ENCODE data around the gene GNMT.
A peak's percentile ranks its signal among the peaks of the same experiment; 100 is the strongest.

The GNMT gene

GRCh38 chr6:42978839-42979522 lies 18.4 kb downstream of the GNMT start, which contains the start of gene PEX6:
TSS of gene PEX6 (minus strand) at chr6:42979181. CDS start at chr6:42979150, 31 bp downstream.
- H3K4me3 ChIP-seq (ENCODE audit: low read depth, low read length): peak within 1 kb of the TSS; percentile 80
- peak within 1 kb of the TSS; percentile 51; the same call in 1 of the 2 replicates for H3K9ac ChIP-seq (ENCODE audit: low read depth, low read length)
- H3K36me3 ChIP-seq (ENCODE audit: control insufficient read depth, insufficient read depth, low read length): peaks cover 2% of the 10 kb centered on the region
- no peaks in the 10 kb centered on the region for H3K27me3 ChIP-seq (ENCODE audit: control insufficient read depth, insufficient read depth, low read length)
- H3K9me3 ChIP-seq (ENCODE audit: control insufficient read depth, insufficient read depth, low read length): no peaks in the 10 kb centered on the region
- H3K27ac ChIP-seq (ENCODE audit: low read depth, low read length): peak within 1 kb of the TSS; percentile 63
- peaks cover 7% of the 10 kb centered on the region for H3K4me1 ChIP-seq (ENCODE audit: control insufficient read depth, insufficient read depth, low read length)

- no peaks in the 10 kb centered on the region for H3K9me3 ChIP-seq (ENCODE audit: control insufficient read depth, insufficient read depth, low read length)
- H3K27ac ChIP-seq (ENCODE audit: low read depth, low read length): peak overlapping the region; percentile 63
Observed at GRCh38 chr6:42979523-42980177, 19.1 kb downstream of the GNMT start.

GRCh38 chr6:42981836-42982235 lies 21.3 kb downstream of the GNMT start:
- no peak overlapping the region for H3K4me3 ChIP-seq (ENCODE audit: low read depth, low read length)
- H3K27ac ChIP-seq (ENCODE audit: low read depth, low read length): no peak overlapping the region

More at GRCh38 chr6:42979523-42980177, 19.1 kb downstream of the GNMT start:
- H3K9ac ChIP-seq (ENCODE audit: low read depth, low read length): peak overlapping the region; percentile 28; the same call in 1 of the 2 replicates
- peak overlapping the region; percentile 80 for H3K4me3 ChIP-seq (ENCODE audit: low read depth, low read length)
- no peaks in the 10 kb centered on the region for H3K27me3 ChIP-seq (ENCODE audit: control insufficient read depth, insufficient read depth, low read length)
- no peaks in the 10 kb centered on the region; the same call in 1 of the 2 replicates for H3K36me3 ChIP-seq (ENCODE audit: control insufficient read depth, insufficient read depth, low read length)
- peaks cover 7% of the 10 kb centered on the region for H3K4me1 ChIP-seq (ENCODE audit: control insufficient read depth, insufficient read depth, low read length)

GRCh38 chr6:42984001-42984923 lies 23.7 kb downstream of the GNMT start, which contains the start of gene PPP2R5D:
TSS of gene PPP2R5D (plus strand) at chr6:42984570. CDS start at chr6:42984678, 108 bp downstream.
- Histone ChIP-seq H3K9me3 (ENCODE audit: control insufficient read depth, insufficient read depth, low read length) (no peaks in the 10 kb centered on the region), H3K4me3 (ENCODE audit: low read depth, low read length) (peak within 1 kb of the TSS; percentile 81), H3K4me1 (ENCODE audit: control insufficient read depth, insufficient read depth, low read length) (peaks cover 7% of the 10 kb centered on the region), H3K9ac (ENCODE audit: low read depth, low read length) (peak within 1 kb of the TSS; percentile 72), H3K27me3 (ENCODE audit: control insufficient read depth, insufficient read depth, low read length) (no peaks in the 10 kb centered on the region), H3K36me3 (ENCODE audit: control insufficient read depth, insufficient read depth, low read length) (peaks cover 6% of the 10 kb centered on the region; the same call in 1 of the 2 replicates), H3K27ac (ENCODE audit: low read depth, low read length) (peak within 1 kb of the TSS; percentile 85)

More at GRCh38 chr6:42981836-42982235, 21.3 kb downstream of the GNMT start:
- H3K9me3 ChIP-seq (ENCODE audit: control insufficient read depth, insufficient read depth, low read length): no peaks in the 10 kb centered on the region
- H3K36me3 ChIP-seq (ENCODE audit: control insufficient read depth, insufficient read depth, low read length): no peaks in the 10 kb centered on the region; the same call in 1 of the 2 replicates
- peaks cover 7% of the 10 kb centered on the region for H3K4me1 ChIP-seq (ENCODE audit: control insufficient read depth, insufficient read depth, low read length)
- H3K27me3 ChIP-seq (ENCODE audit: control insufficient read depth, insufficient read depth, low read length): no peaks in the 10 kb centered on the region
- H3K9ac ChIP-seq (ENCODE audit: low read depth, low read length): no peak overlapping the region

- no peak overlapping the region for H3K9ac ChIP-seq (ENCODE audit: low read depth, low read length)
- no peak overlapping the region for H3K27ac ChIP-seq (ENCODE audit: low read depth, low read length)
Observed at GRCh38 chr6:42984924-42985475, 24.4 kb downstream of the GNMT start.

GRCh38 chr6:42987533-42988451 lies 27.2 kb downstream of the GNMT start:
- Histone ChIP-seq H3K4me1 (ENCODE audit: control insufficient read depth, insufficient read depth, low read length) (no peaks in the 10 kb centered on the region), H3K9ac (ENCODE audit: low read depth, low read length) (no peak overlapping the region), H3K27me3 (ENCODE audit: control insufficient read depth, insufficient read depth, low read length) (no peaks in the 10 kb centered on the region), H3K4me3 (ENCODE audit: low read depth, low read length) (no peak overlapping the region), H3K27ac (ENCODE audit: low read depth, low read length) (no peak overlapping the region), H3K9me3 (ENCODE audit: control insufficient read depth, insufficient read depth, low read length) (no peaks in the 10 kb centered on the region), H3K36me3 (ENCODE audit: control insufficient read depth, insufficient read depth, low read length) (peaks cover 29% of the 10 kb centered on the region)

More at GRCh38 chr6:42984924-42985475, 24.4 kb downstream of the GNMT start:
- Histone ChIP-seq H3K9me3 (ENCODE audit: control insufficient read depth, insufficient read depth, low read length) (no peaks in the 10 kb centered on the region), H3K4me3 (ENCODE audit: low read depth, low read length) (peak overlapping the region; percentile 79), H3K27me3 (ENCODE audit: control insufficient read depth, insufficient read depth, low read length) (no peaks in the 10 kb centered on the region), H3K36me3 (ENCODE audit: control insufficient read depth, insufficient read depth, low read length) (peaks cover 13% of the 10 kb centered on the region; the same call in 1 of the 2 replicates), H3K4me1 (ENCODE audit: control insufficient read depth, insufficient read depth, low read length) (no peaks in the 10 kb centered on the region)

- Histone ChIP-seq H3K27ac (ENCODE audit: low read depth, low read length) (no peak overlapping the region), H3K36me3 (ENCODE audit: control insufficient read depth, insufficient read depth, low read length) (peaks cover 31% of the 10 kb centered on the region), H3K9ac (ENCODE audit: low read depth, low read length) (no peak overlapping the region), H3K4me1 (ENCODE audit: control insufficient read depth, insufficient read depth, low read length) (no peaks in the 10 kb centered on the region), H3K27me3 (ENCODE audit: control insufficient read depth, insufficient read depth, low read length) (no peaks in the 10 kb centered on the region), H3K4me3 (ENCODE audit: low read depth, low read length) (no peak overlapping the region), H3K9me3 (ENCODE audit: control insufficient read depth, insufficient read depth, low read length) (no peaks in the 10 kb centered on the region)
Observed at GRCh38 chr6:42988486-42989020, 28.0 kb downstream of the GNMT start.

GRCh38 chr6:42989923-42990322 lies 29.4 kb downstream of the GNMT start:
- Histone ChIP-seq H3K27me3 (ENCODE audit: control insufficient read depth, insufficient read depth, low read length) (no peaks in the 10 kb centered on the region), H3K9me3 (ENCODE audit: control insufficient read depth, insufficient read depth, low read length) (no peaks in the 10 kb centered on the region), H3K9ac (ENCODE audit: low read depth, low read length) (no peak overlapping the region), H3K4me3 (ENCODE audit: low read depth, low read length) (no peak overlapping the region), H3K36me3 (ENCODE audit: control insufficient read depth, insufficient read depth, low read length) (peaks cover 34% of the 10 kb centered on the region), H3K27ac (ENCODE audit: low read depth, low read length) (no peak overlapping the region), H3K4me1 (ENCODE audit: control insufficient read depth, insufficient read depth, low read length) (no peaks in the 10 kb centered on the region)

- Histone ChIP-seq H3K4me1 (ENCODE audit: control insufficient read depth, insufficient read depth, low read length) (no peaks in the 10 kb centered on the region), H3K27me3 (ENCODE audit: control insufficient read depth, insufficient read depth, low read length) (no peaks in the 10 kb centered on the region), H3K4me3 (ENCODE audit: low read depth, low read length) (no peak overlapping the region), H3K9me3 (ENCODE audit: control insufficient read depth, insufficient read depth, low read length) (no peaks in the 10 kb centered on the region), H3K27ac (ENCODE audit: low read depth, low read length) (no peak overlapping the region), H3K9ac (ENCODE audit: low read depth, low read length) (no peak overlapping the region), H3K36me3 (ENCODE audit: control insufficient read depth, insufficient read depth, low read length) (peaks cover 34% of the 10 kb centered on the region)
Observed at GRCh38 chr6:42993445-42993844, 32.9 kb downstream of the GNMT start.
